Measurements from ENCODE around the gene ARHGAP8.

DNA sequence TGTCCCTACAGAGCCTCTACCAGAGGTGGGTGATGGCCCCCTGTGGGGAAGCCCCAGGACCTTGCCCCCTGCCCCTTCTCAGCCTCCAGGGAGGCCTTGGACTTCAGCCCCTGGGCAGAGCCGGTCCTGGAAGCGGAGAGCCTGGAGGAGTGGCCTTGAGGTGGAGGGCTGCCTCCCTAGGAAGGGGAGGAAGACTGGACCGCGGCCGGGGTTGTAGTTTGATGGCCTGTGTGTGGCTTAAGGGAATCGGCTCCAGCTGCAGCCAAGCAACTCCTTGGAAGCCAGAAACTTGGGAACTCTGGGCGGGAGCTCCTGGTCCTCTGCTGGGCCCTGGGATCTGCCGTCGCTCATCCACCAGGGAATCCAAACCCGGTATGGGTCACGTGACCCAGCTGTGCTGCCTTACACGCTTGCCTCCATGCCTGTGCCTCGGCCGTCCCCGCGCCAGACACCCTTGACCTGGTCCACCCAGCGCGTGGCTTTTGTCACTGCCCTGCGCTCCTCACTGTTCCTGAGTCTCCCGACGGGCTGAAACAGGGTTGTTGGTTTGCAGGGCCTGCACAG is 23.5 kb upstream of the ARHGAP8 start:
- TF ChIP-seq, protein P1, sequence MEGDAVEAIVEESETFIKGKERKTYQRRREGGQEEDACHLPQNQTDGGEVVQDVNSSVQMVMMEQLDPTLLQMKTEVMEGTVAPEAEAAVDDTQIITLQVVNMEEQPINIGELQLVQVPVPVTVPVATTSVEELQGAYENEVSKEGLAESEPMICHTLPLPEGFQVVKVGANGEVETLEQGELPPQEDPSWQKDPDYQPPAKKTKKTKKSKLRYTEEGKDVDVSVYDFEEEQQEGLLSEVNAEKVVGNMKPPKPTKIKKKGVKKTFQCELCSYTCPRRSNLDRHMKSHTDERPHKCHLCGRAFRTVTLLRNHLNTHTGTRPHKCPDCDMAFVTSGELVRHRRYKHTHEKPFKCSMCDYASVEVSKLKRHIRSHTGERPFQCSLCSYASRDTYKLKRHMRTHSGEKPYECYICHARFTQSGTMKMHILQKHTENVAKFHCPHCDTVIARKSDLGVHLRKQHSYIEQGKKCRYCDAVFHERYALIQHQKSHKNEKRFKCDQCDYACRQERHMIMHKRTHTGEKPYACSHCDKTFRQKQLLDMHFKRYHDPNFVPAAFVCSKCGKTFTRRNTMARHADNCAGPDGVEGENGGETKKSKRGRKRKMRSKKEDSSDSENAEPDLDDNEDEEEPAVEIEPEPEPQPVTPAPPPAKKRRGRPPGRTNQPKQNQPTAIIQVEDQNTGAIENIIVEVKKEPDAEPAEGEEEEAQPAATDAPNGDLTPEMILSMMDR (conservative IDR thresholded peaks at IDR 0.05; ENCODE audit: low read depth in 2 of 2), result no peak
- TF ChIP-seq EZH2phosphoT487 (IDR thresholded peaks at IDR 0.05; ENCODE audit: unreplicated experiment) (no peak), JUNB (IDR thresholded peaks at IDR 0.05; ENCODE audit: unreplicated experiment) (no peak), POLR2AphosphoS5 (IDR thresholded peaks at IDR 0.05; ENCODE audit: low read depth) (no peak)
- TF ChIP-seq, protein P2, sequence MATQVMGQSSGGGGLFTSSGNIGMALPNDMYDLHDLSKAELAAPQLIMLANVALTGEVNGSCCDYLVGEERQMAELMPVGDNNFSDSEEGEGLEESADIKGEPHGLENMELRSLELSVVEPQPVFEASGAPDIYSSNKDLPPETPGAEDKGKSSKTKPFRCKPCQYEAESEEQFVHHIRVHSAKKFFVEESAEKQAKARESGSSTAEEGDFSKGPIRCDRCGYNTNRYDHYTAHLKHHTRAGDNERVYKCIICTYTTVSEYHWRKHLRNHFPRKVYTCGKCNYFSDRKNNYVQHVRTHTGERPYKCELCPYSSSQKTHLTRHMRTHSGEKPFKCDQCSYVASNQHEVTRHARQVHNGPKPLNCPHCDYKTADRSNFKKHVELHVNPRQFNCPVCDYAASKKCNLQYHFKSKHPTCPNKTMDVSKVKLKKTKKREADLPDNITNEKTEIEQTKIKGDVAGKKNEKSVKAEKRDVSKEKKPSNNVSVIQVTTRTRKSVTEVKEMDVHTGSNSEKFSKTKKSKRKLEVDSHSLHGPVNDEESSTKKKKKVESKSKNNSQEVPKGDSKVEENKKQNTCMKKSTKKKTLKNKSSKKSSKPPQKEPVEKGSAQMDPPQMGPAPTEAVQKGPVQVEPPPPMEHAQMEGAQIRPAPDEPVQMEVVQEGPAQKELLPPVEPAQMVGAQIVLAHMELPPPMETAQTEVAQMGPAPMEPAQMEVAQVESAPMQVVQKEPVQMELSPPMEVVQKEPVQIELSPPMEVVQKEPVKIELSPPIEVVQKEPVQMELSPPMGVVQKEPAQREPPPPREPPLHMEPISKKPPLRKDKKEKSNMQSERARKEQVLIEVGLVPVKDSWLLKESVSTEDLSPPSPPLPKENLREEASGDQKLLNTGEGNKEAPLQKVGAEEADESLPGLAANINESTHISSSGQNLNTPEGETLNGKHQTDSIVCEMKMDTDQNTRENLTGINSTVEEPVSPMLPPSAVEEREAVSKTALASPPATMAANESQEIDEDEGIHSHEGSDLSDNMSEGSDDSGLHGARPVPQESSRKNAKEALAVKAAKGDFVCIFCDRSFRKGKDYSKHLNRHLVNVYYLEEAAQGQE (IDR thresholded peaks at IDR 0.05; ENCODE audit: unreplicated experiment), result no peak
